Effector memory CD4-positive, alpha-beta T cell (primary cell): ENCODE results near the gene WNT8B.

Source experiments
- DNase-seq, 3 donors: peaks; one replicate each; pipeline ENCODE4 v3.0.0-alpha.2; 2020
- H3K27ac ChIP-seq: 2 replicates; pipeline ENCODE4 v1.7.0; 2013; ENCODE audit warnings: mild to moderate bottlenecking, low read length, moderate library complexity; ENCODE audit not compliant: insufficient read depth, poor library complexity, severe bottlenecking
- H3K27me3 ChIP-seq: replicated peaks from 2 replicates; pipeline ENCODE4 v1.7.0; 2013; ENCODE audit warnings: mild to moderate bottlenecking, low read length; ENCODE audit not compliant: insufficient read depth, control insufficient read depth, poor library complexity, severe bottlenecking
- H3K36me3 ChIP-seq: 2 replicates; pipeline ENCODE4 v1.7.0; 2013; ENCODE audit warnings: mild to moderate bottlenecking, low read length, moderate library complexity; ENCODE audit not compliant: control insufficient read depth, insufficient read depth
- H3K4me1 ChIP-seq: 2 replicates; pipeline ENCODE4 v1.7.0; 2013; ENCODE audit warnings: low read length, mild to moderate bottlenecking; ENCODE audit not compliant: control insufficient read depth, insufficient read depth, poor library complexity, severe bottlenecking
- H3K4me3 ChIP-seq: 2 replicates; pipeline ENCODE4 v1.7.0; 2013; ENCODE audit warnings: low read length, low read depth, mild to moderate bottlenecking; ENCODE audit not compliant: insufficient read depth, poor library complexity, severe bottlenecking
- H3K9me3 ChIP-seq: 2 replicates; pipeline ENCODE4 v1.7.0; 2013; ENCODE audit warnings: mild to moderate bottlenecking, low read length, moderate library complexity; ENCODE audit not compliant: control insufficient read depth

The WNT8B gene

DNA sequence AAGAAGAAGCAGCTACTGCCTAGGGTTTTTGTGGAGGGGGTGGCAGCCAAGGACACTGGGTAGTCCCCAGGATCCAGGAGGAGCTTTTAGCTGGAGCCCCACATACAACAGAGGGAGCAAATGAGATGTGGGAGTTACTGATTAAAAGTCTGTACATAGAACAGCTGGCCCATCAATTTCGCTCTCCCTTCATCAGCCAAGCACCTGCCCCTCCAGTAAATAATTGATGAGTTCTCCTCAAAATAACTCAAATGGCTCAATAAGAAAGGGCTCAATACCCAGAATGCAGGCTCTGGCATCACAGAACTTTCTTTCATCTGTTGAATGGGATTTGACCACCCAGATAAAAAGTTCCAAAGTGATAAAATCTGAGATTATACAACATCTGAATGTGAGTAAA, 15.1 kb upstream of the WNT8B start:
- H3K27ac ChIP-seq = no peak overlapping the region
- no peaks in the 10 kb centered on the region for H3K9me3 ChIP-seq
- H3K4me3 ChIP-seq = no peak overlapping the region
- DNase-seq = no peak
- no peaks in the 10 kb centered on the region for H3K27me3 ChIP-seq
- H3K4me1 ChIP-seq = no peaks in the 10 kb centered on the region
- H3K36me3 ChIP-seq = no peaks in the 10 kb centered on the region

DNA sequence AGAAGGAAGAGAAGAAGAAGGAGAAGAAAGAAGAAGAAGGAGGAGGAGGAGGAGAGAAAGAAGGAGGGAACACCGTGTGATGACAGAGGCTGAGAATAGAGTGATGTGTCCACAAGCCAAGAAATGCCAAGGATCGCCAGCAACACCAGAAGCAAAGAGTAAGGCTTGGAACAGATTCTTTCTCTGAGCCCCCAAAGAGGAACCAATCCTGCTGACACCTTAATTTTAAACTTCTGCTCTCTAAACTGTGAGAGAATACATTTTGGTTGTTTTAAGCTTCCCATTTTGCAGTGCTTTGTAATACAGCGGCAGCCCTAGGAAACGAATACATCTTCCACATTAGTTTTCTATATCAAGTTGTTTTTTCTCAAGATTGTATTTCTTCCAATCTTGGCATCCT, 13.9 kb upstream of the WNT8B start:
- H3K9me3 ChIP-seq = no peaks in the 10 kb centered on the region
- no peak overlapping the region for H3K4me3 ChIP-seq
- H3K4me1 ChIP-seq = no peaks in the 10 kb centered on the region
- no peaks in the 10 kb centered on the region for H3K36me3 ChIP-seq
- DNase-seq = no peak
- no peaks in the 10 kb centered on the region for H3K27me3 ChIP-seq
- no peak overlapping the region for H3K27ac ChIP-seq

GRCh38 chr10:100468322-100468721, 5.5 kb downstream of the WNT8B start:
- H3K27ac ChIP-seq = no peak overlapping the region
- H3K36me3 ChIP-seq = no peaks in the 10 kb centered on the region
- no peaks in the 10 kb centered on the region for H3K9me3 ChIP-seq
- no peak for DNase-seq
- H3K27me3 ChIP-seq = no peaks in the 10 kb centered on the region
- H3K4me1 ChIP-seq = no peaks in the 10 kb centered on the region
- no peak overlapping the region for H3K4me3 ChIP-seq

- Histone ChIP-seq H3K4me1 (no peaks in the 10 kb centered on the region), H3K27me3 (no peaks in the 10 kb centered on the region), H3K9me3 (no peaks in the 10 kb centered on the region), H3K36me3 (no peaks in the 10 kb centered on the region), H3K4me3 (no peak overlapping the region), H3K27ac (no peak overlapping the region)
- DNase-seq = no peak
These were observed 6.2 kb downstream of the WNT8B start for GRCh38 chr10:100468978-100469377.

GRCh38 chr10:100469756-100470155, 6.9 kb downstream of the WNT8B start:
- Histone ChIP-seq H3K27ac (no peak overlapping the region), H3K27me3 (no peaks in the 10 kb centered on the region), H3K4me1 (no peaks in the 10 kb centered on the region), H3K36me3 (no peaks in the 10 kb centered on the region), H3K4me3 (no peak overlapping the region), H3K9me3 (no peaks in the 10 kb centered on the region)
- DNase-seq = no peak

GRCh38 chr10:100470367-100470766, 7.6 kb downstream of the WNT8B start:
- Histone ChIP-seq H3K36me3 (no peaks in the 10 kb centered on the region), H3K27me3 (no peaks in the 10 kb centered on the region), H3K27ac (no peak overlapping the region), H3K4me3 (no peak overlapping the region), H3K4me1 (no peaks in the 10 kb centered on the region), H3K9me3 (no peaks in the 10 kb centered on the region)
- DNase-seq = no peak

GRCh38 chr10:100477970-100478369, 15.2 kb downstream of the WNT8B start:
- H3K36me3 ChIP-seq = no peaks in the 10 kb centered on the region
- H3K4me1 ChIP-seq = peaks cover 9% of the 10 kb centered on the region
- no peaks in the 10 kb centered on the region for H3K9me3 ChIP-seq
- H3K27ac ChIP-seq = no peak overlapping the region
- H3K27me3 ChIP-seq = no peaks in the 10 kb centered on the region
- DNase-seq = no peak
- no peak overlapping the region for H3K4me3 ChIP-seq

DNA sequence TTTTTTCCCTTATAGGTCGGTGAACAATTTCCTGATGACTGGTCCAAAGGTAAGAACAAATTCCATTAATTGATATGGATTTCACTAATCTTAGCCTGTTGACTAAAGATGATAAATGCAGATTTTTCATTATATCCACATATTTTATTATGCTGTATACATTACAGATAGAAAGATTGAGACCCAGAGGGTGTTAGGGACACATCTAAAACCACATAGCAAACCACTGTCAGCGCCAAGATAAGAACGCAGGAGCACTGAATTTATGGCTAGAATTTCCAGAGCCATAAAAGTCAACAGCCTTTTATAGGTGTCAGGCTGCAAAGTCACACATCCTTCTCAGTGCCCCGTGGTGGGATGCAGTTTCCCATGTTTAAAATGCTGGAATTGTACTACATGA, 16.2 kb downstream of the WNT8B start:
- Histone ChIP-seq H3K4me1 (peaks cover 10% of the 10 kb centered on the region), H3K27me3 (no peaks in the 10 kb centered on the region), H3K27ac (no peak overlapping the region), H3K9me3 (no peaks in the 10 kb centered on the region), H3K36me3 (no peaks in the 10 kb centered on the region), H3K4me3 (no peak overlapping the region)
- DNase-seq = no peak

DNA sequence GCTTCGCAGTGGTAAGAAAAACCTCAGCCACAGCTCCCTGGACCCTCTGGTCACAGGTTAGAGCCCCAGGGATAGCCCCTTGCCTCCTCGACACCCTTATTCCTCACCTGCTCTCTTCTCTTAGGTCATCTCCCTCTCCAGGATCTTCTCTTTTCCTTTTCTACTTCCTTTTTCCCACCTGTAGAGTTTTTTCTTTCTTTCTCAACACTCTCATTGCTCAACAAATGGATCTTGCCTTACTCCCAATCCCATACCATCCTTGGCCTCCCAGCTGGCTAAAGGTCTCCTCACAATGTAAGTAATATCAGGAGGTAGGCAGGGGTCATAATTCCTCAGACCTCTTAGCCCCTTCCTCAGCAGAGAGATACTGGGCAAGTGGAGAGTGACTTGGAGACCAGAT, 17.2 kb downstream of the WNT8B start:
- no peak overlapping the region for H3K27ac ChIP-seq
- no peaks in the 10 kb centered on the region for H3K27me3 ChIP-seq
- H3K9me3 ChIP-seq = no peaks in the 10 kb centered on the region
- H3K4me1 ChIP-seq = peaks cover 10% of the 10 kb centered on the region
- no peaks in the 10 kb centered on the region for H3K36me3 ChIP-seq
- H3K4me3 ChIP-seq = no peak overlapping the region
- DNase-seq = no peak

GRCh38 chr10:100481462-100482081, 18.8 kb downstream of the WNT8B start:
- H3K4me1 ChIP-seq = peaks cover 10% of the 10 kb centered on the region
- H3K9me3 ChIP-seq = no peaks in the 10 kb centered on the region
- H3K27me3 ChIP-seq = no peaks in the 10 kb centered on the region
- H3K4me3 ChIP-seq = peak overlapping the region; percentile 73
- peak; percentile 80 to 90 (median 88) for DNase-seq
- peaks cover 6% of the 10 kb centered on the region for H3K36me3 ChIP-seq
- H3K27ac ChIP-seq = no peak overlapping the region
